GM11168 (cell line): ENCODE measurements around the gene GALNT14.

Experiments used
- in situ Hi-C: fragments of 300-500 bp; cut with MboI; formaldehyde crosslinking; loops from one replicate; pipeline ENCODE4 v1.12.0; 2022; ENCODE audit warnings: low sequenced_read_pairs; ENCODE audit not compliant: unreplicated experiment

Gene GALNT14

GRCh38 chr2:31090188-31090587 is 48.1 kb downstream of the GALNT14 start:
- in situ Hi-C loops, result no loop called here

GRCh38 chr2:31089645-31090044 is 48.6 kb downstream of the GALNT14 start:
- in situ Hi-C loops, result no loop called here

- in situ Hi-C loops, result no loop called here
These were observed 49.6 kb downstream of the GALNT14 start for GRCh38 chr2:31088504-31089195.

GRCh38 chr2:31087491-31087890 is 50.7 kb downstream of the GALNT14 start:
- in situ Hi-C loops, result no loop called here

- in situ Hi-C loops, result no loop called here
These were observed 51.6 kb downstream of the GALNT14 start for GRCh38 chr2:31086590-31086989.

- in situ Hi-C loops, result no loop called here
These were observed 54.8 kb downstream of the GALNT14 start for GRCh38 chr2:31083234-31083993.

GRCh38 chr2:31082002-31082401 is 56.2 kb downstream of the GALNT14 start:
- in situ Hi-C loops, result no loop called here

GRCh38 chr2:31081492-31081891 is 56.7 kb downstream of the GALNT14 start:
- in situ Hi-C loops, result no loop called here

GRCh38 chr2:31080361-31080760 is 57.9 kb downstream of the GALNT14 start:
- in situ Hi-C loops, result no loop called here

GRCh38 chr2:31079665-31080064 is 58.6 kb downstream of the GALNT14 start:
- in situ Hi-C loops, result no loop called here

GRCh38 chr2:31078579-31079105 is 59.6 kb downstream of the GALNT14 start:
- in situ Hi-C loops, result no loop called here

GRCh38 chr2:31078011-31078410 is 60.2 kb downstream of the GALNT14 start:
- in situ Hi-C loops, result no loop called here

- in situ Hi-C loops, result no loop called here
These were observed 62.2 kb downstream of the GALNT14 start for GRCh38 chr2:31075941-31076590.

- in situ Hi-C loops, result no loop called here
These were observed 62.8 kb downstream of the GALNT14 start for GRCh38 chr2:31075431-31075830.

- in situ Hi-C loops, result no loop called here
These were observed 66.5 kb downstream of the GALNT14 start for GRCh38 chr2:31071741-31072140.

- in situ Hi-C loops, result no loop called here
These were observed 67.7 kb downstream of the GALNT14 start for GRCh38 chr2:31070339-31071125.

- in situ Hi-C loops, result no loop called here
These were observed 68.5 kb downstream of the GALNT14 start for GRCh38 chr2:31069643-31070325.

GRCh38 chr2:31067259-31067658 is 71.0 kb downstream of the GALNT14 start:
- in situ Hi-C loops, result no loop called here

- in situ Hi-C loops, result no loop called here
These were observed 71.7 kb downstream of the GALNT14 start for GRCh38 chr2:31066551-31066950.

- in situ Hi-C loops, result no loop called here
These were observed 72.2 kb downstream of the GALNT14 start for GRCh38 chr2:31066086-31066485.
